SK-N-SH treated with all-trans-retinoic acid at 6 μM for 48 hours (cell line): ENCODE results near the gene TMEM30B.

Experiments used
- ATAC-seq: fragments of 200-7000 bp; cut with Tn5 transposase; 3 replicates; pipeline ENCODE4 v1.9.1; 2020; ENCODE audit warnings: mild to moderate bottlenecking, moderate library complexity
- ARNTL ChIP-seq: fragments of 450-650 bp; formaldehyde crosslinking; IDR thresholded peaks from 2 replicates; pipeline ENCODE4 v1.5.0; 2020; ENCODE audit warnings: low read depth, mild to moderate bottlenecking, moderate library complexity, borderline replicate concordance
- BACH2 ChIP-seq: fragments of 250-450 bp; sonication (Bioruptor Pico); IDR thresholded peaks from 2 replicates; pipeline ENCODE4 v1.9.0; 2021; ENCODE audit warnings: mild to moderate bottlenecking, borderline replicate concordance
- CREB5 ChIP-seq: fragments of 250-450 bp; sonication (Bioruptor Pico); IDR thresholded peaks from 2 replicates; pipeline ENCODE4 v1.5.1; 2020; ENCODE audit warnings: low read depth, mild to moderate bottlenecking, moderate library complexity
- CSRNP3 ChIP-seq: fragments of 250-450 bp; sonication (Bioruptor Pico); IDR thresholded peaks from 2 replicates; pipeline ENCODE4 v1.5.1; 2021; ENCODE audit warnings: mild to moderate bottlenecking, moderate library complexity
- ESRRG ChIP-seq: fragments of 250-450 bp; sonication (Bioruptor Pico); IDR thresholded peaks from 2 replicates; pipeline ENCODE4 v1.6.1; 2021; ENCODE audit warnings: mild to moderate bottlenecking
- GLIS3 ChIP-seq: fragments of 250-450 bp; sonication (Bioruptor Pico); IDR thresholded peaks from 2 replicates; pipeline ENCODE4 v1.5.0; 2020; ENCODE audit warnings: mild to moderate bottlenecking, moderate library complexity
- ISL1 ChIP-seq: fragments of 250-450 bp; sonication (Bioruptor Pico); IDR thresholded peaks from 2 replicates; pipeline ENCODE4 v2.1.2; 2022; ENCODE audit warnings: mild to moderate bottlenecking, moderate library complexity
- OSR1 ChIP-seq: fragments of 250-450 bp; sonication (Bioruptor Pico); IDR thresholded peaks from 2 replicates; pipeline ENCODE4 v1.8.0; 2022; ENCODE audit warnings: moderate library complexity, mild to moderate bottlenecking, inconsistent platforms
- PPARA ChIP-seq: fragments of 250-450 bp; sonication (Bioruptor Pico); IDR thresholded peaks from 2 replicates; pipeline ENCODE4 v1.5.0; 2020; ENCODE audit warnings: mild to moderate bottlenecking, borderline replicate concordance
- RARB ChIP-seq: fragments of 250-450 bp; sonication (Bioruptor Pico); IDR thresholded peaks from 2 replicates; pipeline ENCODE4 v1.8.0; 2021; ENCODE audit warnings: mild to moderate bottlenecking, moderate library complexity
- SNAI2 ChIP-seq: fragments of 250-450 bp; sonication (Bioruptor Pico); IDR thresholded peaks from 2 replicates; pipeline ENCODE4 v1.5.0; 2020; ENCODE audit warnings: mild to moderate bottlenecking, moderate library complexity
- TCF4 ChIP-seq: fragments of 250-450 bp; sonication (Bioruptor Pico); IDR thresholded peaks from 2 replicates; pipeline ENCODE4 v1.8.0; 2021; ENCODE audit warnings: mild to moderate bottlenecking, moderate library complexity, borderline replicate concordance
- TSHZ2 ChIP-seq: fragments of 250-450 bp; sonication (Bioruptor Pico); IDR thresholded peaks from 2 replicates; pipeline ENCODE4 v1.5.0; 2020; ENCODE audit warnings: mild to moderate bottlenecking, moderate library complexity
- ZFP3 ChIP-seq: fragments of 250-450 bp; sonication (Bioruptor Pico); IDR thresholded peaks from 2 replicates; pipeline ENCODE4 v1.5.0; 2020; ENCODE audit warnings: mild to moderate bottlenecking, moderate library complexity
- ZNF70 ChIP-seq: fragments of 450-650 bp; formaldehyde crosslinking; IDR thresholded peaks from 2 replicates; pipeline ENCODE4 v1.5.0; 2020; ENCODE audit warnings: mild to moderate bottlenecking, moderate library complexity
- ZNF8 ChIP-seq: fragments of 450-650 bp; formaldehyde crosslinking; IDR thresholded peaks from 2 replicates; pipeline ENCODE4 v1.5.0; 2020; ENCODE audit warnings: mild to moderate bottlenecking, moderate library complexity
- TF ChIP-seq, protein P1 (sequence below): fragments of 250-450 bp; sonication (Bioruptor Pico); IDR thresholded peaks from 2 replicates; pipeline ENCODE4 v1.8.0; 2020; ENCODE audit warnings: mild to moderate bottlenecking, moderate library complexity, borderline replicate concordance
- TF ChIP-seq, protein P2 (sequence below): fragments of 250-450 bp; sonication (Bioruptor Pico); IDR thresholded peaks from 2 replicates; pipeline ENCODE4 v1.8.0; 2021; ENCODE audit warnings: low read depth, mild to moderate bottlenecking, moderate library complexity, borderline replicate concordance

The TMEM30B gene

GRCh38 chr14:61269321-61270083 is 11.6 kb downstream of the TMEM30B start:
- peak; percentile 77 for ATAC-seq

DNA sequence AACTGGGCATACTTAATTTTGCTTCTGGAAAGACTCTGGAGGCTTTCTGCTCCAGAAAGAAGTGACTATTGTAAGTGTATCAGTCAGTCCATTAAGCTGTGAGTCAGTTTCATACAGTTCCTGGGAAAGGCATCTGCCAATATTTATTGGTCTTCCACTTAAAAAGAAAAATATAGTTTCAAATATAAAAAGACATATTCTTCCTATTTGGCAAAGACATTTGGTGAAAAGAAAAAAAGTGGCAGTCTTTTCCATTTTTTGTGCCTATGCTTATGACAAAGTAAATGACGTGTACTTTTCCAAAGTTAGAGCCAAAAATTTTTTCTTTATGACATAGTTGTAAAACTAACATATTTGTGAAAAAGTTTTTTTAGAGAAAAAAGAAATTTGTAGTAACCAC is 12.3 kb downstream of the TMEM30B start:
- TF ChIP-seq OSR1 (CRISPR knock-in tag) (no peak), PPARA (CRISPR knock-in tag) (no peak), CREB5 (no peak), TCF4 (no peak), ISL1 (CRISPR knock-in tag) (peak; percentile 84), GLIS3 (CRISPR knock-in tag) (no peak), ARNTL (CRISPR knock-in tag) (no peak)
- ATAC-seq, result peak; percentile 13; the same call in 1 of the 3 replicates

More at GRCh38 chr14:61269321-61270083, 11.6 kb downstream of the TMEM30B start:
- no peak for TF ChIP-seq CREB5
- no peak for TF ChIP-seq GLIS3 (CRISPR knock-in tag)
- TF ChIP-seq RARB (CRISPR knock-in tag), result no peak
- no peak for TF ChIP-seq ZNF8
- TF ChIP-seq BACH2 (CRISPR knock-in tag), result no peak
- no peak for TF ChIP-seq SNAI2 (CRISPR knock-in tag)
- TF ChIP-seq ZFP3 (CRISPR knock-in tag), result no peak
- TF ChIP-seq, protein P1, sequence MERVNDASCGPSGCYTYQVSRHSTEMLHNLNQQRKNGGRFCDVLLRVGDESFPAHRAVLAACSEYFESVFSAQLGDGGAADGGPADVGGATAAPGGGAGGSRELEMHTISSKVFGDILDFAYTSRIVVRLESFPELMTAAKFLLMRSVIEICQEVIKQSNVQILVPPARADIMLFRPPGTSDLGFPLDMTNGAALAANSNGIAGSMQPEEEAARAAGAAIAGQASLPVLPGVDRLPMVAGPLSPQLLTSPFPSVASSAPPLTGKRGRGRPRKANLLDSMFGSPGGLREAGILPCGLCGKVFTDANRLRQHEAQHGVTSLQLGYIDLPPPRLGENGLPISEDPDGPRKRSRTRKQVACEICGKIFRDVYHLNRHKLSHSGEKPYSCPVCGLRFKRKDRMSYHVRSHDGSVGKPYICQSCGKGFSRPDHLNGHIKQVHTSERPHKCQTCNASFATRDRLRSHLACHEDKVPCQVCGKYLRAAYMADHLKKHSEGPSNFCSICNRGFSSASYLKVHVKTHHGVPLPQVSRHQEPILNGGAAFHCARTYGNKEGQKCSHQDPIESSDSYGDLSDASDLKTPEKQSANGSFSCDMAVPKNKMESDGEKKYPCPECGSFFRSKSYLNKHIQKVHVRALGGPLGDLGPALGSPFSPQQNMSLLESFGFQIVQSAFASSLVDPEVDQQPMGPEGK (CRISPR knock-in tag), result no peak
- TF ChIP-seq, protein P2, sequence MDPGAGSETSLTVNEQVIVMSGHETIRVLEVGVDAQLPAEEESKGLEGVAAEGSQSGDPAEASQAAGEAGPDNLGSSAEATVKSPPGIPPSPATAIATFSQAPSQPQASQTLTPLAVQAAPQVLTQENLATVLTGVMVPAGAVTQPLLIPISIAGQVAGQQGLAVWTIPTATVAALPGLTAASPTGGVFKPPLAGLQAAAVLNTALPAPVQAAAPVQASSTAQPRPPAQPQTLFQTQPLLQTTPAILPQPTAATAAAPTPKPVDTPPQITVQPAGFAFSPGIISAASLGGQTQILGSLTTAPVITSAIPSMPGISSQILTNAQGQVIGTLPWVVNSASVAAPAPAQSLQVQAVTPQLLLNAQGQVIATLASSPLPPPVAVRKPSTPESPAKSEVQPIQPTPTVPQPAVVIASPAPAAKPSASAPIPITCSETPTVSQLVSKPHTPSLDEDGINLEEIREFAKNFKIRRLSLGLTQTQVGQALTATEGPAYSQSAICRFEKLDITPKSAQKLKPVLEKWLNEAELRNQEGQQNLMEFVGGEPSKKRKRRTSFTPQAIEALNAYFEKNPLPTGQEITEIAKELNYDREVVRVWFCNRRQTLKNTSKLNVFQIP (CRISPR knock-in tag), result no peak
- TF ChIP-seq OSR1 (CRISPR knock-in tag), result no peak
- TF ChIP-seq ZNF70 (CRISPR knock-in tag), result no peak
- no peak for TF ChIP-seq ESRRG (CRISPR knock-in tag)

DNA sequence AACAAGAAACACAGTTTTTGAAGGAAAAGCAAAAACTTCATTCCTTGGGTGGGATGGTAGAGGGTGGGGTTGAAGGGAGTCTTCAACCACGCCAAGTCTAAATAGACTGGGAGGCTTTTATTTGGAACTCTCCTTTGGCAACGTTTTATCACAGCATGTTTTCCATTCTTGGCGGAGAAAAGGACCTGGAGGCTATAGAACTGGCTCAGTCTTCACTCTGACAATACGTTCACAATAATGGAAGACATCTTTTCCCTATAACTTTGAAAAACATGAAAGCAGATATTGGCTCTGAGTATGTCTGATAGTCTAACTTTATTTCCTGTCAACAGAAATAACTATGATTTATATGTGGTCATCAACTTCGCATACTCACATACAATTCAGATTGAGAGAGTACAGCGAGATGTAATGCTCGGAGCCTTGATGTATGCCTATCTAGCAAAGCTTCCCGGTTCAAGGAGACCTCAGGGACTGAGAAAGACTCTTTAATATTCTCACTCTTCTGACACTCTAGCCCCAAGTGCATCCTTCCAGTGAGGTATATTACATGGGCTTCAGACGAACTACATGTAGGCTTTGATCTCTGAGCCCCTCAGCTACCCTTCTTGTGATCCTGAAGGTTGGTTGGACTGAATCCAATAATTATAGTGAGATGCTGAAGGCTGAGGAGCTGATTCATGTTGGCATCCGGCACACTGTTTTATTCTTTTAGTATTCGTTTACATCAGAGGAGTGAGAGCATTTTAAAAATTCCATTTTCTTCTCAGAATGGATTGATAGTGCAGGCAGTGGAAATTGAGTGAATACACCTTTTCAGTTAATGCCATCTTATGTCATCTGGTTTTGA is 14.0 kb downstream of the TMEM30B start:
- TF ChIP-seq ISL1 (CRISPR knock-in tag) (peak; percentile 24; the same call in 1 of the 2 replicates), TSHZ2 (CRISPR knock-in tag) (no peak), GLIS3 (CRISPR knock-in tag) (no peak), ZNF8 (no peak)
- ATAC-seq, result peak; percentile 56

DNA sequence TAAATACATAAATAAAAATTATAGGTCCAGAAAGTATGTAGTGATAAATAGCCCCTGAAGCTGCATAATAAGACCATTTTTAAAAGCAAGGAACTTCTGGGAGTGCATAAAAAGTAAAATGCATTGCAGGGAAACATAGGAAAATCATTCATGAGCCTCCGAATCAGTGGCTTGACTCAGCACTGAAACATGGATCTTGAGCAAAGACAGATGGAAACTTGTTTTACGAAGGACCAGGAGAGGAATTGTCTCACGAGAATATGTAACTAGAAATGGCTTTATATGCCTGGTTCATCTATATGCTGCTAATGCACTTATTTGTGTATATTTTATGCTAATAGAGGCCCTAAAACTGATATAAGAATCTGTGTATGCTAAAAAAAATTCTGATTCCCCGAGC is 14.7 kb downstream of the TMEM30B start:
- ATAC-seq, result no peak
- TF ChIP-seq, protein P2 (CRISPR knock-in tag), result no peak
- TF ChIP-seq ZNF70 (CRISPR knock-in tag), result no peak
- no peak for TF ChIP-seq CSRNP3
- no peak for TF ChIP-seq ESRRG (CRISPR knock-in tag)
- TF ChIP-seq, protein P1 (CRISPR knock-in tag), result no peak
- no peak for TF ChIP-seq PPARA (CRISPR knock-in tag)
